ENCODE data around the gene KCND1. TPM values are rescaled to one million over a fixed set of nuclear protein-coding genes. Genes with fewer than 3 reads are reported as not detected.
A peak's percentile ranks its signal among the peaks of the same experiment; 100 is the strongest.

Gene KCND1
- polyA plus RNA-seq, 3 donors = 4.9 TPM; not detected in 2

- intact Hi-C loops (cut with micrococcal nuclease) = loop anchor here (5.0 to 10.0 kb wide), 3 partner anchors 38 to 235 kb away; partner anchors contain the start of genes OTUD5 (in 1 of the 2), TFE3 (in 1 of the 2) and WAS (in 1 of the 2)
- WGBS (ENCODE audit: insufficient coverage) = 0% methylated on average over 4 of the region's 15 CpGs
- Histone ChIP-seq H4K20me1 (ENCODE audit: insufficient read depth, low read length) (no peaks in the 10 kb centered on the region), H3K4me1 (ENCODE audit: control insufficient read depth in 1 of 2, insufficient read depth in 2 of 2, low read length in 2 of 2) (peaks cover 24 to 27% of the 10 kb centered on the region in 2 donors), H3K9me3 (replicated peaks in 1 of 2; ENCODE audit: control insufficient read depth in 1 of 2, insufficient read depth in 1 of 2, low read length in 2 of 2) (no peaks in the 10 kb centered on the region), H3K36me3 (replicated peaks in 1 of 2; ENCODE audit: control insufficient read depth in 1 of 2, insufficient read depth in 2 of 2, low read length in 2 of 2) (peaks cover 20 to 35% of the 10 kb centered on the region in 2 donors), H3K79me2 (ENCODE audit: insufficient read depth, low read length) (peaks cover 10% of the 10 kb centered on the region), H3K27ac (ENCODE audit: low read depth in 1 of 2, low read length in 2 of 2) (peak overlapping the region; percentile 59), H3K9ac (ENCODE audit: insufficient read depth, low read length, poor library complexity, severe bottlenecking) (peak overlapping the region; percentile 63), H2AFZ (ENCODE audit: insufficient read depth, low read depth, low read length, poor library complexity, severe bottlenecking) (peak overlapping the region; percentile 49), H3K4me2 (replicated peaks; ENCODE audit: extremely low read depth, low read length, poor library complexity, severe bottlenecking) (peak overlapping the region; percentile 86), H3K4me3 (replicated peaks in 1 of 3; ENCODE audit: low read depth in 2 of 3, low read length in 3 of 3) (peak overlapping the region; percentile 13 to 78 (median 68)), H3K27me3 (ENCODE audit: control insufficient read depth in 2 of 2, insufficient read depth in 2 of 2, low read length in 2 of 2) (no peaks in the 10 kb centered on the region)
- peak in 2 of 3 donors; percentile 1 to 35 for DNase-seq
- TF ChIP-seq, protein P1, sequence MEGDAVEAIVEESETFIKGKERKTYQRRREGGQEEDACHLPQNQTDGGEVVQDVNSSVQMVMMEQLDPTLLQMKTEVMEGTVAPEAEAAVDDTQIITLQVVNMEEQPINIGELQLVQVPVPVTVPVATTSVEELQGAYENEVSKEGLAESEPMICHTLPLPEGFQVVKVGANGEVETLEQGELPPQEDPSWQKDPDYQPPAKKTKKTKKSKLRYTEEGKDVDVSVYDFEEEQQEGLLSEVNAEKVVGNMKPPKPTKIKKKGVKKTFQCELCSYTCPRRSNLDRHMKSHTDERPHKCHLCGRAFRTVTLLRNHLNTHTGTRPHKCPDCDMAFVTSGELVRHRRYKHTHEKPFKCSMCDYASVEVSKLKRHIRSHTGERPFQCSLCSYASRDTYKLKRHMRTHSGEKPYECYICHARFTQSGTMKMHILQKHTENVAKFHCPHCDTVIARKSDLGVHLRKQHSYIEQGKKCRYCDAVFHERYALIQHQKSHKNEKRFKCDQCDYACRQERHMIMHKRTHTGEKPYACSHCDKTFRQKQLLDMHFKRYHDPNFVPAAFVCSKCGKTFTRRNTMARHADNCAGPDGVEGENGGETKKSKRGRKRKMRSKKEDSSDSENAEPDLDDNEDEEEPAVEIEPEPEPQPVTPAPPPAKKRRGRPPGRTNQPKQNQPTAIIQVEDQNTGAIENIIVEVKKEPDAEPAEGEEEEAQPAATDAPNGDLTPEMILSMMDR (IDR thresholded peaks at IDR 0.05) = no peak
- H3K27me3 Mint-ChIP-seq (ENCODE audit: low read depth in 3 of 3) = peaks cover 0 to 12% (median 0%) of the 10 kb centered on the region in 3 donors
- peaks cover 26% of the 10 kb centered on the region for H3K4me1 Mint-ChIP-seq
- H3K9me3 Mint-ChIP-seq = peaks cover 0 to 9% (median 2%) of the 10 kb centered on the region in 7 donors
- H3K4me3 Mint-ChIP-seq = peak overlapping the region; percentile 79 to 86
- H3K36me3 Mint-ChIP-seq = peaks cover 28 to 35% of the 10 kb centered on the region in 2 donors
- peak overlapping the region; percentile 88 to 94 (median 90) for H3K27ac Mint-ChIP-seq
Observed at GRCh38 chrX:48919360-48919841, 52.2 kb downstream of the KCND1 start.

- H3K36me3 Mint-ChIP-seq = peaks cover 28 to 35% of the 10 kb centered on the region in 2 donors
- peak within 1 kb of the TSS; percentile 49 for H2AFZ ChIP-seq (ENCODE audit: insufficient read depth, low read depth, low read length, poor library complexity, severe bottlenecking)
Observed at GRCh38 chrX:48918643-48919340, 52.9 kb downstream of the KCND1 start, which contains the start of gene PIM2. PIM2 (minus strand) TSS chrX:48919024; CDS start chrX:48918834, 190 bp downstream.

More at GRCh38 chrX:48918643-48919340, 52.9 kb downstream of the KCND1 start, which contains the start of gene PIM2:
- H3K9me3 ChIP-seq (replicated peaks in 1 of 2; ENCODE audit: control insufficient read depth in 1 of 2, insufficient read depth in 1 of 2, low read length in 2 of 2) = no peaks in the 10 kb centered on the region
- intact Hi-C loops (cut with micrococcal nuclease) = loop anchor here (5.0 to 10.0 kb wide), 3 partner anchors 39 to 234 kb away; partner anchors contain the start of genes OTUD5 (in 1 of the 2), TFE3 (in 1 of the 2) and WAS (in 1 of the 2)
- peak within 1 kb of the TSS; percentile 63 for H3K9ac ChIP-seq (ENCODE audit: insufficient read depth, low read length, poor library complexity, severe bottlenecking)
- peaks cover 10% of the 10 kb centered on the region for H3K79me2 ChIP-seq (ENCODE audit: insufficient read depth, low read length)
- H3K27ac ChIP-seq (ENCODE audit: low read depth in 1 of 2, low read length in 2 of 2) = peak within 1 kb of the TSS; percentile 61 to 75
- H3K4me2 ChIP-seq (replicated peaks; ENCODE audit: extremely low read depth, low read length, poor library complexity, severe bottlenecking) = peak within 1 kb of the TSS; percentile 86
- Mint-ChIP-seq H3K4me3 (peak within 1 kb of the TSS; percentile 87 to 89), H3K27me3 (ENCODE audit: low read depth in 3 of 3) (peaks cover 0 to 15% (median 0%) of the 10 kb centered on the region in 3 donors), H3K27ac (peak within 1 kb of the TSS; percentile 89 to 94 (median 90)), H3K4me1 (peaks cover 26% of the 10 kb centered on the region), H3K9me3 (peaks cover 0 to 9% (median 2%) of the 10 kb centered on the region in 7 donors)
- peak within 1 kb of the TSS; percentile 48 to 78 (median 68) for H3K4me3 ChIP-seq (replicated peaks in 1 of 3; ENCODE audit: low read depth in 2 of 3, low read length in 3 of 3)
- H3K27me3 ChIP-seq (ENCODE audit: control insufficient read depth in 2 of 2, insufficient read depth in 2 of 2, low read length in 2 of 2) = no peaks in the 10 kb centered on the region
- H3K4me1 ChIP-seq (ENCODE audit: control insufficient read depth in 1 of 2, insufficient read depth in 2 of 2, low read length in 2 of 2) = peaks cover 24 to 27% of the 10 kb centered on the region in 2 donors
- 0% methylated on average over 25 of the region's 55 CpGs for WGBS (ENCODE audit: insufficient coverage)
- peaks cover 15 to 35% of the 10 kb centered on the region in 2 donors for H3K36me3 ChIP-seq (replicated peaks in 1 of 2; ENCODE audit: control insufficient read depth in 1 of 2, insufficient read depth in 2 of 2, low read length in 2 of 2)
- no peaks in the 10 kb centered on the region for H4K20me1 ChIP-seq (ENCODE audit: insufficient read depth, low read length)
- peak; percentile 89 to 95 (median 91) for DNase-seq
- TF ChIP-seq, protein P1 (IDR thresholded peaks at IDR 0.05) = no peak
